GM19397 (cell line): Measurements from ENCODE around the gene MYOM1.

Experiments
- ATAC-seq: cut with Tn5 transposase; IDR thresholded peaks from one replicate; pipeline ENCODE4 v1.9.1; 2021; ENCODE audit warnings: mild to moderate bottlenecking, moderate library complexity; ENCODE audit not compliant: unreplicated experiment

Gene MYOM1

GRCh38 chr18:3154214-3154613 lies 65.6 kb downstream of the MYOM1 start:
- no peak for ATAC-seq

- ATAC-seq: peak; percentile 85
These were observed 66.6 kb downstream of the MYOM1 start for GRCh38 chr18:3153107-3153704.

GRCh38 chr18:3152294-3152693 lies 67.5 kb downstream of the MYOM1 start:
- ATAC-seq: no peak

GRCh38 chr18:3151399-3152264 lies 68.1 kb downstream of the MYOM1 start:
- ATAC-seq: no peak

- ATAC-seq: no peak
These were observed 69.1 kb downstream of the MYOM1 start for GRCh38 chr18:3150688-3151087.

GRCh38 chr18:3150274-3150673 lies 69.5 kb downstream of the MYOM1 start:
- no peak for ATAC-seq

GRCh38 chr18:3148930-3149535 lies 70.7 kb downstream of the MYOM1 start:
- ATAC-seq: no peak

GRCh38 chr18:3147935-3148554 lies 71.7 kb downstream of the MYOM1 start:
- no peak for ATAC-seq

- ATAC-seq: no peak
These were observed 78.7 kb downstream of the MYOM1 start for GRCh38 chr18:3140986-3141639.

- ATAC-seq: no peak
These were observed 79.4 kb downstream of the MYOM1 start for GRCh38 chr18:3140342-3140741.

GRCh38 chr18:3139406-3139805 lies 80.4 kb downstream of the MYOM1 start:
- ATAC-seq: no peak

GRCh38 chr18:3138274-3138975 lies 81.3 kb downstream of the MYOM1 start:
- no peak for ATAC-seq

GRCh38 chr18:3135536-3135935 lies 84.2 kb downstream of the MYOM1 start:
- no peak for ATAC-seq

GRCh38 chr18:3132700-3133099 lies 87.1 kb downstream of the MYOM1 start:
- ATAC-seq: no peak

GRCh38 chr18:3130344-3130743 lies 89.4 kb downstream of the MYOM1 start:
- ATAC-seq: no peak

GRCh38 chr18:3129053-3129864 lies 90.5 kb downstream of the MYOM1 start:
- peak; percentile 96 for ATAC-seq

GRCh38 chr18:3126457-3127097 lies 93.2 kb downstream of the MYOM1 start:
- no peak for ATAC-seq

GRCh38 chr18:3124822-3125221 lies 94.9 kb downstream of the MYOM1 start:
- ATAC-seq: no peak

- ATAC-seq: no peak
These were observed 96.9 kb downstream of the MYOM1 start for GRCh38 chr18:3122851-3123250.
